AG04450 (cell line): ENCODE measurements around the gene SIX5. TPM values are rescaled to one million over a fixed set of nuclear protein-coding genes. Genes with fewer than 3 reads are reported as not detected.
"Not testable (repeated sequence)": the region's sequence is repeated elsewhere in the genome, so short reads cannot be mapped to it uniquely, and the experiment has no call there.

Experiments
- CTCF ChIA-PET: fragments of 300-600, 350-600 bp; formaldehyde crosslinking; extraction: SDS; loops from one replicate; lab custom pipeline; 2022; ENCODE audit warnings: antibody characterized with exemption, inconsistent platforms; lab: Charles Lee
- POLR2A ChIA-PET: fragments of 350-600 bp; formaldehyde crosslinking; extraction: SDS; loops from one replicate; lab custom pipeline; 2021; ENCODE audit warnings: antibody characterized with exemption, inconsistent platforms; lab: Yijun Ruan, JAX
- DNase-seq: peaks from one replicate; pipeline ENCODE4 v3.0.0-alpha.2; 2011; ENCODE audit warnings: low read depth, low spot score
- H3K27ac ChIP-seq: one replicate; pipeline ENCODE4 v1.5.1; 2012; ENCODE audit warnings: low read depth, low read length, control low read depth
- H3K27me3 ChIP-seq: one replicate; pipeline ENCODE4 v1.6.0; 2012; ENCODE audit warnings: low read length; ENCODE audit not compliant: control insufficient read depth, insufficient read depth
- H3K4me3 ChIP-seq: 2 replicates; pipeline ENCODE4 v1.5.1; 2011; ENCODE audit warnings: mild to moderate bottlenecking, low read depth, low read length, control low read depth
- H3K9me3 ChIP-seq: 2 replicates; pipeline ENCODE4 v1.5.1; 2012; ENCODE audit warnings: low read length; ENCODE audit not compliant: control insufficient read depth, insufficient read depth
- polyA plus RNA-seq: library from polyadenylated mRNA; depleted of rRNA; stranded (reverse); fragments of >200 nt; gene quantifications from 2 replicates; pipeline ENCODE4 v1.2.3, GENCODE V29; 2011
- TF ChIP-seq, protein P1 (sequence below): IDR thresholded peaks from 2 replicates; pipeline ENCODE4 v1.5.1; 2011; ENCODE audit warnings: low read depth, low read length, control low read depth, inconsistent platforms

SIX5 gene
- polyA plus RNA-seq, 1 experiment: 4.4 TPM

DNA sequence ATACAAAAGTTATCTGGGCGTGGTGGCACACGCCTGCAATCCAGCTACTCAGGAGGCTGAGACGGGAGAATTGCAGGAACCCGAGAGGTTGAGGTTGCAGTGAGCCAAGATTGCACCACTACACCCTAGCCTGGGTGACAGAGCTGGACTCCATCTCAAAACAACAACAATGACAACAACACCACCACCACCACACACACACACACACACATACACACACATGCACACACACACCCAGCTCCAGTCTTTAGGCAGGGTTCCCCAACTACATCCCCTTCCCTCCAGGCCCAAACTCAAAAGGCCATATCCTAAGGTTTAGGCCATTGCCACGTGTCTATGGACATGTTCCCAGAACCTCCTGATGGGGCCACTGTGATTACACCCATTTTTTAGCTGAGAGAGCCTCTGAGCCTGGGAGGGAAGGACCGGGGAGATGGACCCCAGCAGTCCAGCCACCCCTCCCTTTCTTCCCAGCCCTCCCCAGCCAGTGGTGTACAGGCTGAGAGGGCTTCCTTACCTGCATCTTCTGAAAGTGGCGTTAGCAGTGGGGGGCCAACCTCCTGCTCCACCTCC is 32.6 kb upstream of the SIX5 start:
- ChIA-PET POLR2A (interaction anchor here (0.6 kb wide), 1 partner anchor 19 kb away, joined by 3 read pairs; the partner anchor contains the start of gene DMPK), CTCF (interaction anchor here (0.6 to 4.2 kb wide), 3 partner anchors 16 to 278 kb away, joined by 4 to 45 read pairs (median 42); partner anchors contain the start of gene SIX5)
- DNase-seq: no peak
- Histone ChIP-seq H3K27me3 (no peaks in the 10 kb centered on the region), H3K4me3 (no peak overlapping the region), H3K9me3 (peaks cover 5% of the 10 kb centered on the region; the same call in 1 of the 2 replicates), H3K27ac (no peak overlapping the region)
- TF ChIP-seq, protein P1, sequence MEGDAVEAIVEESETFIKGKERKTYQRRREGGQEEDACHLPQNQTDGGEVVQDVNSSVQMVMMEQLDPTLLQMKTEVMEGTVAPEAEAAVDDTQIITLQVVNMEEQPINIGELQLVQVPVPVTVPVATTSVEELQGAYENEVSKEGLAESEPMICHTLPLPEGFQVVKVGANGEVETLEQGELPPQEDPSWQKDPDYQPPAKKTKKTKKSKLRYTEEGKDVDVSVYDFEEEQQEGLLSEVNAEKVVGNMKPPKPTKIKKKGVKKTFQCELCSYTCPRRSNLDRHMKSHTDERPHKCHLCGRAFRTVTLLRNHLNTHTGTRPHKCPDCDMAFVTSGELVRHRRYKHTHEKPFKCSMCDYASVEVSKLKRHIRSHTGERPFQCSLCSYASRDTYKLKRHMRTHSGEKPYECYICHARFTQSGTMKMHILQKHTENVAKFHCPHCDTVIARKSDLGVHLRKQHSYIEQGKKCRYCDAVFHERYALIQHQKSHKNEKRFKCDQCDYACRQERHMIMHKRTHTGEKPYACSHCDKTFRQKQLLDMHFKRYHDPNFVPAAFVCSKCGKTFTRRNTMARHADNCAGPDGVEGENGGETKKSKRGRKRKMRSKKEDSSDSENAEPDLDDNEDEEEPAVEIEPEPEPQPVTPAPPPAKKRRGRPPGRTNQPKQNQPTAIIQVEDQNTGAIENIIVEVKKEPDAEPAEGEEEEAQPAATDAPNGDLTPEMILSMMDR: no peak

- TF ChIP-seq, protein P1: no peak; the same call in 1 of the 2 replicates
- ChIA-PET CTCF (interaction anchor here (1.0 to 4.2 kb wide), 9 partner anchors 8 to 83 kb away, joined by 3 to 45 read pairs (median 8); partner anchors contain the start of genes DMPK and SIX5), POLR2A (interaction anchor here (1.9 to 2.3 kb wide), 2 partner anchors 17 to 31 kb away, joined by 11 to 50 read pairs; partner anchors contain the start of genes DMPK and SIX5)
- no peak overlapping the region for H3K27ac ChIP-seq
- peak; percentile 20 for DNase-seq
- H3K27me3 ChIP-seq: no peaks in the 10 kb centered on the region
- no peak overlapping the region for H3K4me3 ChIP-seq
- peaks cover 5% of the 10 kb centered on the region; the same call in 1 of the 2 replicates for H3K9me3 ChIP-seq
Measured at GRCh38 chr19:45800070-45800553, 31.1 kb upstream of the SIX5 start.

DNA sequence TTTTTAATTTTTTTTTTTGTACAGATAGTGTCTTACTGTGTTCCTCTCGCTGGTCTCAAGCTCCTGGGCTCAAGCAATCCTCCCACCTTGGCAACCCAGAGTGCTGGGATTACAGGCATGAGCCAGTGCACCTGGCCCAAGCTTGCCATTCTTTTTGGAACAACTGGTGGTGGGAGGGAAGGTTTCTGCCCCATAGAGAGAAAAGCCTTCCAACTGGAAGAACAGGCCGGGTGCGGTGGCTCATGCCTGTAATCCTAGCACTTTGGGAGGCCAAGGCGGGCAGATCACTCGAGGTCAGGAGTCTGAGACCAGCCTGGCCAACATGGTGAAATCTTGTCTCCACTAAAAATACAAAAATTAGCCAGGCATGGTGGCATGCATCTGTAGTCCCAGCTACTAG is 30.5 kb upstream of the SIX5 start:
- H3K4me3 ChIP-seq, H3K9me3 ChIP-seq, DNase-seq, H3K27me3 ChIP-seq, H3K27ac ChIP-seq: not testable (repeated sequence)
- ChIA-PET CTCF (interaction anchor here (0.6 to 4.2 kb wide), 19 partner anchors 9 to 123 kb away, joined by 3 to 45 read pairs (median 4); partner anchors contain the start of genes DMPK, QPCTL, RSPH6A and SIX5), POLR2A (interaction anchor here (0.8 to 2.3 kb wide), 5 partner anchors 10 to 31 kb away, joined by 3 to 50 read pairs (median 7); partner anchors contain the start of genes DMPK and SIX5)

DNA sequence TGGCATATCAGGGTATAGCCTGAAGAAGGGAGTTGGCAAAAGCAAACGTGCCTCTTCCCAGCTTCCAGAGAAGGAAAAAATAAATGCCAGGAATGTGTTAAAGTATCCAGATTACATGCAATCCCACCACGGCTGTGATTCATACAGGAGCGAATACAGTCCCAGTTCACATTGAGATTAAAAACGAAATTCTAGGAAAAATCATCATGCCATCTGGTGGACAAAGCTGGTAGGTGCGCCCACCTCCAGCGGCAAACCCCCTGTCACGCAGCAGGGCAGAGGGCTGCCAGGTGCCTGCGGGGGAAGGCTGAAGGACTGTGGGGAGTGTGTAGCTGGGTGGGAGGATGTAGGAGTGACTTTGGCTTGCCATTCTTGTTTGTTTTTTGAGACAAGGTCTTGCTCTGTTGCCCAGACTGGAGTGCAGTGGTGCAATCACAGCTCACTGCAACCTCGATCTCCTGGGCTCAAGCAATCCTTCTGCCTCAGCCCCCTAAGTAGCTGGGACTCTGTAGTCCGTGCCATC is 30.0 kb upstream of the SIX5 start:
- CTCF ChIA-PET: interaction anchor here (0.6 to 4.2 kb wide), 19 partner anchors 10 to 123 kb away, joined by 3 to 45 read pairs (median 4); partner anchors contain the start of genes DMPK, QPCTL, RSPH6A and SIX5
- peaks cover under 1% of the 10 kb centered on the region; the same call in 1 of the 2 replicates for H3K9me3 ChIP-seq
- POLR2A ChIA-PET: interaction anchor here (0.7 to 2.3 kb wide), 6 partner anchors 11 to 107 kb away, joined by 3 to 50 read pairs (median 6); partner anchors contain the start of genes DMPK, SIX5 and SNRPD2
- DNase-seq: peak; percentile 61
- TF ChIP-seq, protein P1: peak; percentile 79
- no peaks in the 10 kb centered on the region for H3K27me3 ChIP-seq
- H3K4me3 ChIP-seq: no peak overlapping the region
- no peak overlapping the region for H3K27ac ChIP-seq

DNA sequence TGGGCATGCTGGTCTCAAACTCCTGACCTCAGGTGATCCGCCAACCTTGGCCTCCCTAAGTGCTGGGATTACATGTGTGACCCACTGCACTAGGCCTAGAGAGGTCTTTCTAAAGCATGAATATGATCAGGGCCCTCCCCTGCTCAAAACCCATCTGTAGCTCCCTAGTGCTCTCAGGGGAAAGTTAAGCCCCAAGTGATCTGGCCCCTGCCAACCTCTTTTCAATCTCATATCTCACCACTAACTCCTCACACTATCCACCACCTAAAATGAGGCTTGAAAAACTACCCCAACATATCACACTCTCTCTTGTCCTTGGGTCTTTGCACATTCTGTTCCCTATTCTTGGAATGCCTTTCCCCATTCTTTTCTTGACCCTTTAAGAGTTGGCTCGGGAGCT is 25.6 kb upstream of the SIX5 start:
- ChIA-PET CTCF (interaction anchor here (1.3 kb wide), 1 partner anchor 22 kb away, joined by 9 read pairs; no protein-coding TSS in a partner anchor), POLR2A (interaction anchor here (1.2 kb wide), 1 partner anchor 12 kb away, joined by 4 read pairs; no protein-coding TSS in a partner anchor)
- Histone ChIP-seq H3K27ac (no peak overlapping the region), H3K4me3 (no peak overlapping the region), H3K9me3 (no peaks in the 10 kb centered on the region), H3K27me3 (no peaks in the 10 kb centered on the region)
- TF ChIP-seq, protein P1: no peak
- DNase-seq: no peak
